MM.1S (cell line): ENCODE measurements around the gene WNK1.

Source experiments
- EZH2 ChIP-seq: fragments of 300-600 bp; sonication (generic); optimal IDR thresholded peaks from 2 replicates; pipeline ENCODE3; 2017; ENCODE audit warnings: low read depth, mild to moderate bottlenecking, antibody characterized with exemption, low read length, mixed read lengths
- EZH2phosphoT487 ChIP-seq: fragments of 300-600 bp; sonication (generic); IDR thresholded peaks from 2 replicates; pipeline ENCODE4 v1.6.1; 2018; ENCODE audit warnings: antibody characterized with exemption, low read length

GRCh38 chr12:938810-939209, 186.4 kb downstream of the WNK1 start:
- TF ChIP-seq EZH2 (no peak), EZH2phosphoT487 (no peak)
